K562 (cell line): ENCODE data around the gene RNASET2. TPM values are rescaled to one million over a fixed set of nuclear protein-coding genes. Genes with fewer than 3 reads are reported as not detected.

Experiments used
- ATAC-seq: fragments of 200-7000 bp; cut with Tn5 transposase; 3 replicates; pipeline ENCODE4 v1.9.1; 2020; ENCODE audit warnings: moderate library complexity
- BruUV-seq: library from RNA; stranded (reverse); fragments of 400-500 nt; replicated peaks from 2 replicates; lab custom pipeline; 2021; lab: Mats Ljungman, UMichigan
- CTCF ChIA-PET: fragments of 300-600 bp; formaldehyde crosslinking; extraction: SDS; loops from one replicate; lab custom pipeline; 2021; ENCODE audit warnings: low intra/inter-chr PET ratio; lab: Yijun Ruan, JAX
- POLR2A ChIA-PET: fragments of 300-600, 350-650 bp; sonication (Branson Sonifier 250); formaldehyde crosslinking; extraction: SDS; loops from one replicate; lab custom pipeline; 2021; ENCODE audit warnings: antibody characterized with exemption, inconsistent platforms; lab: Yijun Ruan, JAX
- DNase-seq, 4 experiments: peaks; one replicate each; pipeline versions ENCODE4 v3.0.0 to v3.0.0-alpha.2; 2011 to 2018; ENCODE audit warnings: low spot score in 3 of 4, mixed read lengths in 3 of 4; ENCODE audit errors: extremely low read depth in 1 of 4
- FAIRE-seq: peaks from 2 replicates; lab custom pipeline; 2011; peaks lifted over from hg19 to GRCh38; lab: Jason Lieb, UNC
- H2AFZ ChIP-seq: 2 replicates; pipeline ENCODE4 v1.6.0; 2011; ENCODE audit warnings: low read depth, low read length, control low read depth, inconsistent platforms
- H3K27ac ChIP-seq: fragments of 200-600 bp; 3 replicates; pipeline ENCODE4 v1.8.0; 2011; ENCODE audit warnings: low read depth, mild to moderate bottlenecking, control low read depth, inconsistent platforms, low read length, moderate library complexity, mixed read lengths; ENCODE audit errors: extremely low read depth
- H3K27me3 ChIP-seq, 2 experiments: fragments of 300-600 bp in 1 of 2; 2 replicates in 1 of 2; 3 replicates in 1 of 2; pipeline versions ENCODE4 v1.6.0 to v1.8.0; 2011; ENCODE audit warnings: inconsistent platforms in 2 of 2, low read length in 2 of 2, mild to moderate bottlenecking in 1 of 2, mixed read lengths in 1 of 2, moderate library complexity in 1 of 2; ENCODE audit not compliant: control insufficient read depth in 2 of 2, insufficient read depth in 2 of 2
- H3K36me3 ChIP-seq: fragments of 300-600 bp; 3 replicates; pipeline ENCODE4 v1.8.0; 2011; ENCODE audit warnings: mild to moderate bottlenecking, low read length, inconsistent platforms; ENCODE audit not compliant: control insufficient read depth, insufficient read depth
- H3K4me1 ChIP-seq, 2 experiments: fragments of 200-600 bp in 1 of 2; replicated peaks in 1 of 2; 2 replicates in 1 of 2; 3 replicates in 1 of 2; pipeline versions ENCODE4 v1.5.1 to v1.8.0; 2011; ENCODE audit warnings: inconsistent platforms in 2 of 2, low read length in 2 of 2, mild to moderate bottlenecking in 1 of 2, mixed read lengths in 1 of 2, moderate library complexity in 1 of 2; ENCODE audit not compliant: control insufficient read depth in 2 of 2, insufficient read depth in 2 of 2
- H3K4me2 ChIP-seq: 2 replicates; pipeline ENCODE4 v1.6.1; 2011; ENCODE audit warnings: low read length, control low read depth, inconsistent platforms, mixed read lengths; ENCODE audit not compliant: insufficient read depth
- H3K4me3 ChIP-seq: fragments of 200-600 bp; sonication (generic), shearing (Covaris generic); 2 replicates; pipeline ENCODE4 v1.5.1; 2016; ENCODE audit warnings: control low read depth, inconsistent platforms
- H3K79me2 ChIP-seq: fragments of 200-600 bp; 3 replicates; pipeline ENCODE4 v1.8.0; 2011; ENCODE audit warnings: low read length, inconsistent platforms; ENCODE audit not compliant: control insufficient read depth, insufficient read depth
- H3K9ac ChIP-seq, 2 experiments: 2 replicates each; pipeline versions ENCODE4 v1.6.0 to v1.6.1; 2011; ENCODE audit warnings: low read depth in 2 of 2, low read length in 2 of 2, control low read depth in 1 of 2, inconsistent platforms in 1 of 2, mild to moderate bottlenecking in 1 of 2, mixed read lengths in 1 of 2; ENCODE audit not compliant: insufficient read depth in 1 of 2
- H3K9me1 ChIP-seq: one replicate; pipeline ENCODE4 v1.6.0; 2011; ENCODE audit warnings: inconsistent platforms, mild to moderate bottlenecking, low read length, moderate library complexity; ENCODE audit not compliant: control insufficient read depth, insufficient read depth
- H3K9me3 ChIP-seq: replicated peaks from 2 replicates; pipeline ENCODE4 v1.5.1; 2011; ENCODE audit warnings: low read depth, low read length, inconsistent platforms; ENCODE audit not compliant: control insufficient read depth, insufficient read depth
- H4K20me1 ChIP-seq: replicated peaks from 2 replicates; pipeline ENCODE4 v1.6.1; 2011; ENCODE audit warnings: low read length, inconsistent platforms, mixed read lengths; ENCODE audit not compliant: control insufficient read depth, insufficient read depth
- CEBPG ChIP-seq, 3 experiments: fragments of 200-800 bp in 1 of 3; sonication (Bioruptor generic) in 1 of 3; sonication (generic) in 1 of 3; formaldehyde crosslinking in 1 of 3; IDR thresholded peaks in 2 of 3; conservative IDR thresholded peaks in 1 of 3; 2 replicates each; pipeline versions ENCODE4 v1.6.1 to v1.8.0; 2016 to 2022; ENCODE audit warnings: missing compliant biosample characterization in 2 of 3, missing genetic modification characterization in 2 of 3, mild to moderate bottlenecking in 1 of 3, missing genetic modification reagents in 1 of 3
- CHD7 ChIP-seq: fragments of 200-600 bp; sonication (generic); IDR thresholded peaks from one replicate; pipeline ENCODE4 v1.6.1; 2012; ENCODE audit warnings: mild to moderate bottlenecking, low read depth, low read length, inconsistent platforms
- RBM34 ChIP-seq: fragments of 200-400 bp; formaldehyde crosslinking; IDR thresholded peaks from 2 replicates; pipeline ENCODE4 v1.6.1; 2018; ENCODE audit warnings: low read length, borderline replicate concordance; ENCODE audit not compliant: insufficient read depth
- TEAD4 ChIP-seq, 2 experiments: sonication (generic) in 1 of 2; formaldehyde crosslinking in 1 of 2; IDR thresholded peaks; 2 replicates each; pipeline versions ENCODE4 v1.6.1 to v1.8.0; 2012 to 2022; ENCODE audit warnings: borderline replicate concordance in 1 of 2, inconsistent platforms in 1 of 2, low read length in 1 of 2, mild to moderate bottlenecking in 1 of 2, missing genetic modification reagents in 1 of 2
- ZFPM2 ChIP-seq: fragments of 250-450 bp; sonication (Bioruptor Pico); IDR thresholded peaks from 2 replicates; pipeline ENCODE4 v1.5.1; 2022; ENCODE audit warnings: mild to moderate bottlenecking
- WGBS: fragments of 100-300 bp; shearing (Covaris generic); methylation state at CpG from one replicate; pipeline ENCODE4 v1.1.6; 2016; ENCODE audit warnings: low coverage, mixed read lengths; ENCODE audit not compliant: insufficient coverage; ENCODE audit errors: missing lambda C conversion rate; 5-methylcytosine and 5-hydroxymethylcytosine counted together
- in situ Hi-C: fragments of 300-500 bp; cut with MboI; formaldehyde crosslinking; loops from 4 replicates; pipeline ENCODE4 v1.15.0; 2018; ENCODE audit warnings: inconsistent platforms, mixed read lengths
- intact Hi-C: fragments of 100-400 bp; cut with micrococcal nuclease; formaldehyde crosslinking; loops from 2 replicates; pipeline ENCODE4 v1.14.2; 2022
- polyA plus RNA-seq, 8 experiments: library from polyadenylated mRNA; depleted of rRNA in 4 of 8; stranded (reverse) in 5 of 8; unstranded in 3 of 8; fragments of >200 nt; fragmentation: Nextera tagmentation in 2 of 8; fragmentation: Illumina TruSeq in 1 of 8; extraction: Ambion mirVana in 2 of 8; extraction: Trizol in 1 of 8; gene quantifications; 2 replicates each; pipeline versions ENCODE4 v1.2.1 to v1.2.3, GENCODE V29; 2011 to 2014; ENCODE audit warnings: inconsistent platforms in 1 of 8, missing spikeins in 1 of 8
- total RNA-seq, 7 experiments: library from RNA; depleted of rRNA in 6 of 7; stranded (reverse); fragments of >200 nt in 6 of 7; fragmentation: Illumina TruSeq in 2 of 7; extraction: Trizol in 2 of 7; gene quantifications; 2 replicates each; pipeline versions ENCODE4 v1.2.1 to v1.2.3, GENCODE V29; 2011 to 2021; ENCODE audit warnings: low replicate concordance in 1 of 7
- TF ChIP-seq, protein P1 (sequence below): fragments of 250-450 bp; sonication (Bioruptor Pico); IDR thresholded peaks from 2 replicates; pipeline ENCODE4 v1.4.0; 2020; ENCODE audit warnings: mild to moderate bottlenecking, moderate library complexity, borderline replicate concordance

Gene RNASET2
- total and polyA plus RNA-seq, 9 of the 15 experiments (the other 6 are each of a cell fraction or from before 2014, with no cell fraction given), result 7.4 to 141 (median 91.3) TPM

DNA sequence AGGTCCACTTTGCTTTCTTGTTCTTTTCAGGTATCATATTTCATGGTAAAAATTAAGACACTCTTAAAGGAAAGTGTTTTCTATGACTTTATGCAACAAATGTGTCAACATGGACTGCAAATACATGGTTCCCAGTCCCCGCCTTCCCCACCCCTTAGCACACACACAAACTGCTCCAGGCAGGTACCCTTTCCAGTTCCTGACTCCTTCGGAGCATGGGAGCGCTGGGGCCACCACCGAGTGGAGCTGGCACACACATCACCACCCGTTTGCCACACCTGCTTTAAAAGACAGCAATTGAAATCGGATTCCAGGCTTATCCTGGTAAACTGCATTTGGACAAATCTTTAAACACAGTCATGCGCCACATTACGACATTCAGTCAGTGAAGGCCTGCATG is 22.2 kb downstream of the RNASET2 start:
- no peak for DNase-seq
- H3K4me1 ChIP-seq, result peaks cover 6 to 12% of the 10 kb centered on the region in 2 experiments; a peak in 4 of 5 replicates
- WGBS, result 75% methylated on average over 8 of the region's 8 CpGs
- ChIA-PET POLR2A (interaction anchor here (0.6 to 1.0 kb wide), 2 partner anchors 22 to 328 kb away, joined by 3 read pairs; partner anchors contain the start of gene RNASET2), CTCF (no interaction called here)
- in situ Hi-C loops, result no loop called here
- H3K9ac ChIP-seq, result no peak overlapping the region
- no peaks in the 10 kb centered on the region for H4K20me1 ChIP-seq
- FAIRE-seq, result no peak
- H3K9me1 ChIP-seq, result peaks cover 4% of the 10 kb centered on the region
- no peaks in the 10 kb centered on the region; a peak in 1 of 5 replicates for H3K27me3 ChIP-seq
- BruUV-seq, result no TSS peak
- no peaks in the 10 kb centered on the region for H3K9me3 ChIP-seq
- H3K4me2 ChIP-seq, result no peak overlapping the region
- H3K79me2 ChIP-seq, result no peaks in the 10 kb centered on the region
- H3K27ac ChIP-seq, result no peak overlapping the region
- intact Hi-C loops, result no loop called here
- ATAC-seq, result no peak
- peaks cover 27% of the 10 kb centered on the region; the same call in 2 of the 3 replicates for H3K36me3 ChIP-seq
- H2AFZ ChIP-seq, result no peak overlapping the region
- H3K4me3 ChIP-seq, result no peak overlapping the region
- TF ChIP-seq, protein P1, sequence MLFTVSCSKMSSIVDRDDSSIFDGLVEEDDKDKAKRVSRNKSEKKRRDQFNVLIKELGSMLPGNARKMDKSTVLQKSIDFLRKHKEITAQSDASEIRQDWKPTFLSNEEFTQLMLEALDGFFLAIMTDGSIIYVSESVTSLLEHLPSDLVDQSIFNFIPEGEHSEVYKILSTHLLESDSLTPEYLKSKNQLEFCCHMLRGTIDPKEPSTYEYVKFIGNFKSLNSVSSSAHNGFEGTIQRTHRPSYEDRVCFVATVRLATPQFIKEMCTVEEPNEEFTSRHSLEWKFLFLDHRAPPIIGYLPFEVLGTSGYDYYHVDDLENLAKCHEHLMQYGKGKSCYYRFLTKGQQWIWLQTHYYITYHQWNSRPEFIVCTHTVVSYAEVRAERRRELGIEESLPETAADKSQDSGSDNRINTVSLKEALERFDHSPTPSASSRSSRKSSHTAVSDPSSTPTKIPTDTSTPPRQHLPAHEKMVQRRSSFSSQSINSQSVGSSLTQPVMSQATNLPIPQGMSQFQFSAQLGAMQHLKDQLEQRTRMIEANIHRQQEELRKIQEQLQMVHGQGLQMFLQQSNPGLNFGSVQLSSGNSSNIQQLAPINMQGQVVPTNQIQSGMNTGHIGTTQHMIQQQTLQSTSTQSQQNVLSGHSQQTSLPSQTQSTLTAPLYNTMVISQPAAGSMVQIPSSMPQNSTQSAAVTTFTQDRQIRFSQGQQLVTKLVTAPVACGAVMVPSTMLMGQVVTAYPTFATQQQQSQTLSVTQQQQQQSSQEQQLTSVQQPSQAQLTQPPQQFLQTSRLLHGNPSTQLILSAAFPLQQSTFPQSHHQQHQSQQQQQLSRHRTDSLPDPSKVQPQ (CRISPR knock-in tag), result no peak
- TF ChIP-seq TEAD4 (IDR thresholded peaks at IDR 0.05; ENCODE audit: low read length), result no peak
- TF ChIP-seq TEAD4 (CRISPR knock-in tag; IDR thresholded peaks at IDR 0.05; ENCODE audit: borderline replicate concordance), result 0 out of 2 replicates have a peak, but pooled peaks have one; percentile 19
- no peak for TF ChIP-seq ZFPM2 (CRISPR knock-in tag)
- no peak for TF ChIP-seq CHD7
- no peak for TF ChIP-seq RBM34
- TF ChIP-seq CEBPG (CRISPR knock-in tag; IDR thresholded peaks at IDR 0.05), result 0 out of 2 replicates have a peak, but pooled peaks have one; percentile 23
- TF ChIP-seq CEBPG (tag; conservative IDR thresholded peaks at IDR 0.05 in 1 of 2, IDR thresholded peaks at IDR 0.05 in 1 of 2), result no peak
